ENCODE data around the gene ETV3. TPM values are rescaled to one million over a fixed set of nuclear protein-coding genes. Genes with fewer than 3 reads are reported as not detected.

The ETV3 gene
- total and polyA plus RNA-seq, 10 of the 15 experiments (the other 5 are each of a cell fraction or from before 2014, with no cell fraction given) = 1.7 to 13.8 (median 7.2) TPM

GRCh38 chr1:157091668-157092273 is 46.4 kb downstream of the ETV3 start (continued):
- TF ChIP-seq YY1 (IDR thresholded peaks at IDR 0.05; ENCODE audit: low read depth, low read length) = no peak
- TF ChIP-seq SPI1 (IDR thresholded peaks at IDR 0.05; ENCODE audit: borderline replicate concordance, insufficient read depth, low read depth, low read length) = no peak
- TF ChIP-seq, protein P1, sequence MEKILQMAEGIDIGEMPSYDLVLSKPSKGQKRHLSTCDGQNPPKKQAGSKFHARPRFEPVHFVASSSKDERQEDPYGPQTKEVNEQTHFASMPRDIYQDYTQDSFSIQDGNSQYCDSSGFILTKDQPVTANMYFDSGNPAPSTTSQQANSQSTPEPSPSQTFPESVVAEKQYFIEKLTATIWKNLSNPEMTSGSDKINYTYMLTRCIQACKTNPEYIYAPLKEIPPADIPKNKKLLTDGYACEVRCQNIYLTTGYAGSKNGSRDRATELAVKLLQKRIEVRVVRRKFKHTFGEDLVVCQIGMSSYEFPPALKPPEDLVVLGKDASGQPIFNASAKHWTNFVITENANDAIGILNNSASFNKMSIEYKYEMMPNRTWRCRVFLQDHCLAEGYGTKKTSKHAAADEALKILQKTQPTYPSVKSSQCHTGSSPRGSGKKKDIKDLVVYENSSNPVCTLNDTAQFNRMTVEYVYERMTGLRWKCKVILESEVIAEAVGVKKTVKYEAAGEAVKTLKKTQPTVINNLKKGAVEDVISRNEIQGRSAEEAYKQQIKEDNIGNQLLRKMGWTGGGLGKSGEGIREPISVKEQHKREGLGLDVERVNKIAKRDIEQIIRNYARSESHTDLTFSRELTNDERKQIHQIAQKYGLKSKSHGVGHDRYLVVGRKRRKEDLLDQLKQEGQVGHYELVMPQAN (conservative IDR thresholded peaks at IDR 0.05) = no peak
- TF ChIP-seq NR2C1 (IDR thresholded peaks at IDR 0.05) = no peak
- TF ChIP-seq CHD1 (IDR thresholded peaks at IDR 0.05; ENCODE audit: low read depth, low read length) = no peak
- no peak for TF ChIP-seq MEF2B (IDR thresholded peaks at IDR 0.05; ENCODE audit: partially characterized antibody, poor library complexity, severe bottlenecking)
- TF ChIP-seq BCL3 (IDR thresholded peaks at IDR 0.05; ENCODE audit: borderline replicate concordance, insufficient read depth, low read depth, low read length, poor library complexity, severe bottlenecking) = no peak

DNA sequence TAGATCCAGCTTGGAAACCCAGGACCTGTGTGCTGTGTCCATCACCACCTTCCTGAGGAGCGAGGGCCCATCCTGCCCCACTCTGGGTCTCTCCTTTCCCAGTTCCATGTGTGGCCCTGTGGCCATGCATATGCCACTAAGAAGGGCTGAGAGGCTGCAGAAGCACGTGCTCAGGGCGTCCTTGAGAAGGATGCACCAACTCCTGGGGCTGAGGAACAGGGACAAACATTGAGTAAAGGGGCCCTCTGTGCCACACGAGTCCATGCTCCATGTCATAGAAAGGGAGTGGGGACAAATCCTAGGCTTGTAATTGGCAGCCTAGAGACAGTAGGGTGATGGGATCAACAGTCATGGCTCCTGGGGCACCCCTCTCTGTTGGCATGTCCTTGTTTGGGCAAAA is 47.0 kb downstream of the ETV3 start:
- DNase-seq (ENCODE audit: low read depth, low spot score) (no peak), ATAC-seq (no peak), FAIRE-seq (no peak)
- in situ Hi-C loops (cut with MboI) (loop anchor here (5.0 to 10.0 kb wide), 2 partner anchors 61 to 404 kb away; no protein-coding TSS in a partner anchor), intact Hi-C loops (cut with micrococcal nuclease; ENCODE audit: unreplicated experiment) (loop anchor here (5.0 kb wide), 1 partner anchor 46 kb away; the partner anchor contains the start of gene ETV3)
- Histone ChIP-seq H2AFZ (ENCODE audit: control insufficient read depth, low read depth, low read length) (no peak overlapping the region), H3K9me3 (replicated peaks; ENCODE audit: control insufficient read depth, insufficient read depth, low read length) (no peaks in the 10 kb centered on the region), H3K27me3 (replicated peaks in 1 of 2; ENCODE audit: control insufficient read depth in 2 of 2, insufficient read depth in 2 of 2, low read length in 1 of 2) (no peaks in the 10 kb centered on the region; a peak in 1 of 4 replicates), H3K36me3 (ENCODE audit: control insufficient read depth in 2 of 2, insufficient read depth in 2 of 2, low read length in 1 of 2) (no peaks in the 10 kb centered on the region), H3K9ac (ENCODE audit: control insufficient read depth, insufficient read depth, low read length) (no peak overlapping the region), H3K4me1 (ENCODE audit: control insufficient read depth, insufficient read depth, low read length) (no peaks in the 10 kb centered on the region), H3K27ac (ENCODE audit: control insufficient read depth, insufficient read depth) (no peak overlapping the region), H4K20me1 (ENCODE audit: control insufficient read depth, insufficient read depth) (no peaks in the 10 kb centered on the region), H3K4me2 (ENCODE audit: control insufficient read depth, insufficient read depth) (no peak overlapping the region), H3K4me3 (no peak overlapping the region), H3K79me2 (ENCODE audit: control insufficient read depth, insufficient read depth, low read length) (no peaks in the 10 kb centered on the region)
- ChIA-PET SMC1A (ENCODE audit: uncharacterized antibody, unreplicated experiment) (interaction anchor here (0.6 to 10.1 kb wide), 15 partner anchors 10 to 86 kb away, joined by 3 to 383 read pairs (median 8); no protein-coding TSS in a partner anchor), POLR2A (interaction anchor here (0.6 to 1.5 kb wide), 2 partner anchors 18 to 63 kb away, joined by 4 read pairs; no protein-coding TSS in a partner anchor), CTCF (interaction anchor here (0.6 to 14.4 kb wide), 22 partner anchors 8 to 442 kb away, joined by 3 to 715 read pairs (median 8); partner anchors contain the start of gene ETV3L), RAD21 (ENCODE audit: unreplicated experiment) (interaction anchor here (1.1 to 6.1 kb wide), 12 partner anchors 8 to 158 kb away, joined by 3 to 442 read pairs (median 9); partner anchors contain the start of gene ETV3L)
- 5% methylated on average over 4 of the region's 4 CpGs for WGBS (ENCODE audit: insufficient coverage, insufficient replicate concordance, low lambda C conversion rate, missing lambda C conversion rate)
- BruUV-seq (replicated peaks) = no TSS peak
- TF ChIP-seq SREBF2 (IDR thresholded peaks at IDR 0.05; ENCODE audit: low read length) = no peak
- TF ChIP-seq ZNF622 (IDR thresholded peaks at IDR 0.05) = no peak
- TF ChIP-seq ZNF384 (IDR thresholded peaks at IDR 0.05; ENCODE audit: borderline replicate concordance, low read depth, low read length) = no peak
- TF ChIP-seq SMARCA5 (IDR thresholded peaks at IDR 0.05) = no peak
- TF ChIP-seq, protein P2, sequence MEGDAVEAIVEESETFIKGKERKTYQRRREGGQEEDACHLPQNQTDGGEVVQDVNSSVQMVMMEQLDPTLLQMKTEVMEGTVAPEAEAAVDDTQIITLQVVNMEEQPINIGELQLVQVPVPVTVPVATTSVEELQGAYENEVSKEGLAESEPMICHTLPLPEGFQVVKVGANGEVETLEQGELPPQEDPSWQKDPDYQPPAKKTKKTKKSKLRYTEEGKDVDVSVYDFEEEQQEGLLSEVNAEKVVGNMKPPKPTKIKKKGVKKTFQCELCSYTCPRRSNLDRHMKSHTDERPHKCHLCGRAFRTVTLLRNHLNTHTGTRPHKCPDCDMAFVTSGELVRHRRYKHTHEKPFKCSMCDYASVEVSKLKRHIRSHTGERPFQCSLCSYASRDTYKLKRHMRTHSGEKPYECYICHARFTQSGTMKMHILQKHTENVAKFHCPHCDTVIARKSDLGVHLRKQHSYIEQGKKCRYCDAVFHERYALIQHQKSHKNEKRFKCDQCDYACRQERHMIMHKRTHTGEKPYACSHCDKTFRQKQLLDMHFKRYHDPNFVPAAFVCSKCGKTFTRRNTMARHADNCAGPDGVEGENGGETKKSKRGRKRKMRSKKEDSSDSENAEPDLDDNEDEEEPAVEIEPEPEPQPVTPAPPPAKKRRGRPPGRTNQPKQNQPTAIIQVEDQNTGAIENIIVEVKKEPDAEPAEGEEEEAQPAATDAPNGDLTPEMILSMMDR (IDR thresholded peaks at IDR 0.05 in 2 of 3, conservative IDR thresholded peaks at IDR 0.05 in 1 of 3; ENCODE audit: control insufficient read depth in 2 of 3, extremely low read depth in 1 of 3, insufficient read depth in 1 of 3, low read depth in 3 of 3, low read length in 3 of 3) = no peak
- no peak for TF ChIP-seq NFIC (IDR thresholded peaks at IDR 0.05; ENCODE audit: low read depth, low read length)
- TF ChIP-seq, protein P3, sequence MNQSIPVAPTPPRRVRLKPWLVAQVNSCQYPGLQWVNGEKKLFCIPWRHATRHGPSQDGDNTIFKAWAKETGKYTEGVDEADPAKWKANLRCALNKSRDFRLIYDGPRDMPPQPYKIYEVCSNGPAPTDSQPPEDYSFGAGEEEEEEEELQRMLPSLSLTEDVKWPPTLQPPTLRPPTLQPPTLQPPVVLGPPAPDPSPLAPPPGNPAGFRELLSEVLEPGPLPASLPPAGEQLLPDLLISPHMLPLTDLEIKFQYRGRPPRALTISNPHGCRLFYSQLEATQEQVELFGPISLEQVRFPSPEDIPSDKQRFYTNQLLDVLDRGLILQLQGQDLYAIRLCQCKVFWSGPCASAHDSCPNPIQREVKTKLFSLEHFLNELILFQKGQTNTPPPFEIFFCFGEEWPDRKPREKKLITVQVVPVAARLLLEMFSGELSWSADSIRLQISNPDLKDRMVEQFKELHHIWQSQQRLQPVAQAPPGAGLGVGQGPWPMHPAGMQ (IDR thresholded peaks at IDR 0.05; ENCODE audit: borderline replicate concordance) = no peak
- TF ChIP-seq MYC (IDR thresholded peaks at IDR 0.05; ENCODE audit: insufficient read depth, insufficient read length, insufficient replicate concordance, low read length, severe bottlenecking) = no peak

Measured in GM12878 (cell line).